HG02798 (cell line): ENCODE measurements around the gene CCDC160.
A peak's percentile ranks its signal among the peaks of the same experiment; 100 is the strongest.
"Not testable (repeated sequence)": the region's sequence is repeated elsewhere in the genome, so short reads cannot be mapped to it uniquely, and the experiment has no call there.

Experiments used
- ATAC-seq: cut with Tn5 transposase; IDR thresholded peaks from one replicate; pipeline ENCODE4 v1.9.1; 2021; ENCODE audit warnings: mild to moderate bottlenecking; ENCODE audit not compliant: unreplicated experiment, poor library complexity

The CCDC160 gene

GRCh38 chrX:134236626-134237614 is at the start of gene CCDC160:
TSS of gene CCDC160 (plus strand) at chrX:134237182. CDS start at chrX:134244801, 7,619 bp downstream.
- peak; percentile 50 for ATAC-seq

GRCh38 chrX:134191281-134191680 is 45.7 kb upstream of the CCDC160 start:
- no peak for ATAC-seq

- no peak for ATAC-seq
Observed at GRCh38 chrX:134194915-134195314, 42.1 kb upstream of the CCDC160 start.

- no peak for ATAC-seq
Observed at GRCh38 chrX:134202561-134202960, 34.4 kb upstream of the CCDC160 start.

- no peak for ATAC-seq
Observed at GRCh38 chrX:134206221-134206620, 30.8 kb upstream of the CCDC160 start.

- no peak for ATAC-seq
Observed at GRCh38 chrX:134210465-134210864, 26.5 kb upstream of the CCDC160 start.

GRCh38 chrX:134235236-134235635 is 1.7 kb upstream of the CCDC160 start:
- ATAC-seq, result no peak

- ATAC-seq, result not testable (repeated sequence)
Observed at GRCh38 chrX:134238144-134238543, 1.2 kb downstream of the CCDC160 start.

GRCh38 chrX:134239016-134239415 is 2.0 kb downstream of the CCDC160 start:
- ATAC-seq, result no peak

GRCh38 chrX:134240209-134240608 is 3.2 kb downstream of the CCDC160 start:
- no peak for ATAC-seq

- no peak for ATAC-seq
Observed at GRCh38 chrX:134241960-134242619, 5.1 kb downstream of the CCDC160 start.

- no peak for ATAC-seq
Observed at GRCh38 chrX:134244043-134244442, 7.1 kb downstream of the CCDC160 start.

GRCh38 chrX:134246282-134246681 is 9.3 kb downstream of the CCDC160 start:
- no peak for ATAC-seq

GRCh38 chrX:134247492-134247891 is 10.5 kb downstream of the CCDC160 start:
- ATAC-seq, result no peak

- ATAC-seq, result no peak
Observed at GRCh38 chrX:134249241-134249640, 12.3 kb downstream of the CCDC160 start.

GRCh38 chrX:134251241-134251640 is 14.3 kb downstream of the CCDC160 start:
- no peak for ATAC-seq

- no peak for ATAC-seq
Observed at GRCh38 chrX:134254511-134254910, 17.5 kb downstream of the CCDC160 start.

GRCh38 chrX:134255555-134255954 is 18.6 kb downstream of the CCDC160 start:
- no peak for ATAC-seq

GRCh38 chrX:134256684-134257083 is 19.7 kb downstream of the CCDC160 start:
- ATAC-seq, result no peak

GRCh38 chrX:134258202-134258601 is 21.2 kb downstream of the CCDC160 start:
- ATAC-seq, result no peak

GRCh38 chrX:134285934-134286333 is 49.0 kb downstream of the CCDC160 start:
- not testable (repeated sequence) for ATAC-seq
